H1 (cell line): Measurements from ENCODE around the gene NKX2-1. TPM values are rescaled to one million over a fixed set of nuclear protein-coding genes. Genes with fewer than 3 reads are reported as not detected.

Experiments used
- polyA plus RNA-seq, 7 experiments: library from polyadenylated mRNA; depleted of rRNA in 3 of 7; stranded (reverse) in 5 of 7; unstranded in 2 of 7; fragments of >200 nt in 5 of 7; fragments of 200-250 nt in 2 of 7; gene quantifications; 1 replicate in 5 of 7; 2 replicates in 1 of 7; 4 replicates in 1 of 7; pipeline versions ENCODE4 v1.2.1 to v1.2.3, GENCODE V29; 2011 to 2013; ENCODE audit warnings: missing spikeins in 2 of 7, mixed read lengths in 2 of 7
- total RNA-seq: library from RNA; stranded (reverse); fragmentation: NEBNext Ultra II Directional; extraction: Animal tissue kit (Norgen Biotek cat#: 25700); gene quantifications from 2 replicates; pipeline ENCODE4 v1.2.1, GENCODE V29; 2021
- TF ChIP-seq, protein P1 (sequence below): fragments of 300-600 bp; sonication (generic); IDR thresholded peaks from 2 replicates; pipeline ENCODE4 v1.7.1; 2012; ENCODE audit warnings: low read length, moderate library complexity, mild to moderate bottlenecking, inconsistent platforms; ENCODE audit not compliant: insufficient replicate concordance

NKX2-1 gene
- total and polyA plus RNA-seq, 2 of the 8 experiments (the other 6 are each of a cell fraction or from before 2014, with no cell fraction given): not detected

GRCh38 chr14:36510078-36510799 is 9.8 kb downstream of the NKX2-1 start (continued):
- TF ChIP-seq, protein P1, sequence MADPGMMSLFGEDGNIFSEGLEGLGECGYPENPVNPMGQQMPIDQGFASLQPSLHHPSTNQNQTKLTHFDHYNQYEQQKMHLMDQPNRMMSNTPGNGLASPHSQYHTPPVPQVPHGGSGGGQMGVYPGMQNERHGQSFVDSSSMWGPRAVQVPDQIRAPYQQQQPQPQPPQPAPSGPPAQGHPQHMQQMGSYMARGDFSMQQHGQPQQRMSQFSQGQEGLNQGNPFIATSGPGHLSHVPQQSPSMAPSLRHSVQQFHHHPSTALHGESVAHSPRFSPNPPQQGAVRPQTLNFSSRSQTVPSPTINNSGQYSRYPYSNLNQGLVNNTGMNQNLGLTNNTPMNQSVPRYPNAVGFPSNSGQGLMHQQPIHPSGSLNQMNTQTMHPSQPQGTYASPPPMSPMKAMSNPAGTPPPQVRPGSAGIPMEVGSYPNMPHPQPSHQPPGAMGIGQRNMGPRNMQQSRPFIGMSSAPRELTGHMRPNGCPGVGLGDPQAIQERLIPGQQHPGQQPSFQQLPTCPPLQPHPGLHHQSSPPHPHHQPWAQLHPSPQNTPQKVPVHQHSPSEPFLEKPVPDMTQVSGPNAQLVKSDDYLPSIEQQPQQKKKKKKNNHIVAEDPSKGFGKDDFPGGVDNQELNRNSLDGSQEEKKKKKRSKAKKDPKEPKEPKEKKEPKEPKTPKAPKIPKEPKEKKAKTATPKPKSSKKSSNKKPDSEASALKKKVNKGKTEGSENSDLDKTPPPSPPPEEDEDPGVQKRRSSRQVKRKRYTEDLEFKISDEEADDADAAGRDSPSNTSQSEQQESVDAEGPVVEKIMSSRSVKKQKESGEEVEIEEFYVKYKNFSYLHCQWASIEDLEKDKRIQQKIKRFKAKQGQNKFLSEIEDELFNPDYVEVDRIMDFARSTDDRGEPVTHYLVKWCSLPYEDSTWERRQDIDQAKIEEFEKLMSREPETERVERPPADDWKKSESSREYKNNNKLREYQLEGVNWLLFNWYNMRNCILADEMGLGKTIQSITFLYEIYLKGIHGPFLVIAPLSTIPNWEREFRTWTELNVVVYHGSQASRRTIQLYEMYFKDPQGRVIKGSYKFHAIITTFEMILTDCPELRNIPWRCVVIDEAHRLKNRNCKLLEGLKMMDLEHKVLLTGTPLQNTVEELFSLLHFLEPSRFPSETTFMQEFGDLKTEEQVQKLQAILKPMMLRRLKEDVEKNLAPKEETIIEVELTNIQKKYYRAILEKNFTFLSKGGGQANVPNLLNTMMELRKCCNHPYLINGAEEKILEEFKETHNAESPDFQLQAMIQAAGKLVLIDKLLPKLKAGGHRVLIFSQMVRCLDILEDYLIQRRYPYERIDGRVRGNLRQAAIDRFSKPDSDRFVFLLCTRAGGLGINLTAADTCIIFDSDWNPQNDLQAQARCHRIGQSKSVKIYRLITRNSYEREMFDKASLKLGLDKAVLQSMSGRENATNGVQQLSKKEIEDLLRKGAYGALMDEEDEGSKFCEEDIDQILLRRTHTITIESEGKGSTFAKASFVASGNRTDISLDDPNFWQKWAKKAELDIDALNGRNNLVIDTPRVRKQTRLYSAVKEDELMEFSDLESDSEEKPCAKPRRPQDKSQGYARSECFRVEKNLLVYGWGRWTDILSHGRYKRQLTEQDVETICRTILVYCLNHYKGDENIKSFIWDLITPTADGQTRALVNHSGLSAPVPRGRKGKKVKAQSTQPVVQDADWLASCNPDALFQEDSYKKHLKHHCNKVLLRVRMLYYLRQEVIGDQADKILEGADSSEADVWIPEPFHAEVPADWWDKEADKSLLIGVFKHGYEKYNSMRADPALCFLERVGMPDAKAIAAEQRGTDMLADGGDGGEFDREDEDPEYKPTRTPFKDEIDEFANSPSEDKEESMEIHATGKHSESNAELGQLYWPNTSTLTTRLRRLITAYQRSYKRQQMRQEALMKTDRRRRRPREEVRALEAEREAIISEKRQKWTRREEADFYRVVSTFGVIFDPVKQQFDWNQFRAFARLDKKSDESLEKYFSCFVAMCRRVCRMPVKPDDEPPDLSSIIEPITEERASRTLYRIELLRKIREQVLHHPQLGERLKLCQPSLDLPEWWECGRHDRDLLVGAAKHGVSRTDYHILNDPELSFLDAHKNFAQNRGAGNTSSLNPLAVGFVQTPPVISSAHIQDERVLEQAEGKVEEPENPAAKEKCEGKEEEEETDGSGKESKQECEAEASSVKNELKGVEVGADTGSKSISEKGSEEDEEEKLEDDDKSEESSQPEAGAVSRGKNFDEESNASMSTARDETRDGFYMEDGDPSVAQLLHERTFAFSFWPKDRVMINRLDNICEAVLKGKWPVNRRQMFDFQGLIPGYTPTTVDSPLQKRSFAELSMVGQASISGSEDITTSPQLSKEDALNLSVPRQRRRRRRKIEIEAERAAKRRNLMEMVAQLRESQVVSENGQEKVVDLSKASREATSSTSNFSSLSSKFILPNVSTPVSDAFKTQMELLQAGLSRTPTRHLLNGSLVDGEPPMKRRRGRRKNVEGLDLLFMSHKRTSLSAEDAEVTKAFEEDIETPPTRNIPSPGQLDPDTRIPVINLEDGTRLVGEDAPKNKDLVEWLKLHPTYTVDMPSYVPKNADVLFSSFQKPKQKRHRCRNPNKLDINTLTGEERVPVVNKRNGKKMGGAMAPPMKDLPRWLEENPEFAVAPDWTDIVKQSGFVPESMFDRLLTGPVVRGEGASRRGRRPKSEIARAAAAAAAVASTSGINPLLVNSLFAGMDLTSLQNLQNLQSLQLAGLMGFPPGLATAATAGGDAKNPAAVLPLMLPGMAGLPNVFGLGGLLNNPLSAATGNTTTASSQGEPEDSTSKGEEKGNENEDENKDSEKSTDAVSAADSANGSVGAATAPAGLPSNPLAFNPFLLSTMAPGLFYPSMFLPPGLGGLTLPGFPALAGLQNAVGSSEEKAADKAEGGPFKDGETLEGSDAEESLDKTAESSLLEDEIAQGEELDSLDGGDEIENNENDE: no peak
- TF ChIP-seq, all 59 proteins: peak for 4
